IPS-18c (cell line): ENCODE results near the gene ADAMTSL1.

Experiments used
- H3K4me3 ChIP-seq: 2 replicates; pipeline ENCODE4 v1.7.0; 2013; ENCODE audit warnings: low read depth, mild to moderate bottlenecking, low read length, moderate library complexity; ENCODE audit not compliant: insufficient read depth
- H3K9me3 ChIP-seq: one replicate; pipeline ENCODE4 v1.6.1; 2013; ENCODE audit warnings: mild to moderate bottlenecking, low read length, moderate library complexity; ENCODE audit not compliant: control insufficient read depth, insufficient read depth

Gene ADAMTSL1

GRCh38 chr9:18610956-18611355 lies 137.0 kb downstream of the ADAMTSL1 start:
- H3K4me3 ChIP-seq: no peak overlapping the region
- no peaks in the 10 kb centered on the region for H3K9me3 ChIP-seq

GRCh38 chr9:18611971-18612370 lies 138.0 kb downstream of the ADAMTSL1 start:
- no peaks in the 10 kb centered on the region for H3K9me3 ChIP-seq
- H3K4me3 ChIP-seq: no peak overlapping the region

- H3K9me3 ChIP-seq: no peaks in the 10 kb centered on the region
- H3K4me3 ChIP-seq: no peak overlapping the region
Observed at GRCh38 chr9:18614116-18614515, 140.2 kb downstream of the ADAMTSL1 start.

- Histone ChIP-seq H3K9me3 (no peaks in the 10 kb centered on the region), H3K4me3 (no peak overlapping the region)
Observed at GRCh38 chr9:18614651-18615050, 140.7 kb downstream of the ADAMTSL1 start.

GRCh38 chr9:18616976-18617375 lies 143.0 kb downstream of the ADAMTSL1 start:
- Histone ChIP-seq H3K4me3 (no peak overlapping the region), H3K9me3 (no peaks in the 10 kb centered on the region)

GRCh38 chr9:18617759-18618158 lies 143.8 kb downstream of the ADAMTSL1 start:
- Histone ChIP-seq H3K4me3 (no peak overlapping the region), H3K9me3 (no peaks in the 10 kb centered on the region)

- H3K9me3 ChIP-seq: no peaks in the 10 kb centered on the region
- H3K4me3 ChIP-seq: no peak overlapping the region
Observed at GRCh38 chr9:18618862-18619261, 144.9 kb downstream of the ADAMTSL1 start.

GRCh38 chr9:18622186-18622836 lies 148.4 kb downstream of the ADAMTSL1 start:
- Histone ChIP-seq H3K9me3 (no peaks in the 10 kb centered on the region), H3K4me3 (no peak overlapping the region)

GRCh38 chr9:18623221-18624079 lies 149.5 kb downstream of the ADAMTSL1 start:
- Histone ChIP-seq H3K9me3 (no peaks in the 10 kb centered on the region), H3K4me3 (no peak overlapping the region)

GRCh38 chr9:18626046-18626698 lies 152.2 kb downstream of the ADAMTSL1 start:
- H3K4me3 ChIP-seq: no peak overlapping the region
- H3K9me3 ChIP-seq: no peaks in the 10 kb centered on the region

GRCh38 chr9:18629136-18629535 lies 155.2 kb downstream of the ADAMTSL1 start:
- no peaks in the 10 kb centered on the region for H3K9me3 ChIP-seq

GRCh38 chr9:18632632-18633403 lies 158.9 kb downstream of the ADAMTSL1 start:
- no peaks in the 10 kb centered on the region for H3K9me3 ChIP-seq

More at GRCh38 chr9:18629136-18629535, 155.2 kb downstream of the ADAMTSL1 start:
- H3K4me3 ChIP-seq: no peak overlapping the region

GRCh38 chr9:18636781-18637180 lies 162.8 kb downstream of the ADAMTSL1 start:
- Histone ChIP-seq H3K9me3 (no peaks in the 10 kb centered on the region), H3K4me3 (no peak overlapping the region)

More at GRCh38 chr9:18632632-18633403, 158.9 kb downstream of the ADAMTSL1 start:
- no peak overlapping the region for H3K4me3 ChIP-seq

GRCh38 chr9:18638371-18639249 lies 164.7 kb downstream of the ADAMTSL1 start:
- Histone ChIP-seq H3K9me3 (no peaks in the 10 kb centered on the region), H3K4me3 (no peak overlapping the region)

GRCh38 chr9:18639911-18640310 lies 166.0 kb downstream of the ADAMTSL1 start:
- Histone ChIP-seq H3K4me3 (no peak overlapping the region), H3K9me3 (no peaks in the 10 kb centered on the region)
